Brain microvascular endothelial cell (primary cell): Measurements from ENCODE around the gene CYP1A2.
A peak's percentile ranks its signal among the peaks of the same experiment; 100 is the strongest.

Experiments used
- DNase-seq: peaks from one replicate; pipeline ENCODE4 v3.0.0-alpha.2; 2020
- H3K27ac ChIP-seq: fragments of 250-450 bp; sonication (Bioruptor Pico); 2 replicates; pipeline ENCODE4 v1.5.1; 2020; ENCODE audit warnings: mild to moderate bottlenecking, moderate library complexity
- H3K27me3 ChIP-seq: fragments of 250-450 bp; sonication (Bioruptor Pico); replicated peaks from 2 replicates; pipeline ENCODE4 v1.5.1; 2020; ENCODE audit warnings: mild to moderate bottlenecking
- H3K36me3 ChIP-seq: fragments of 250-450 bp; sonication (Bioruptor Pico); replicated peaks from 2 replicates; pipeline ENCODE4 v1.5.1; 2020; ENCODE audit warnings: mild to moderate bottlenecking
- H3K4me3 ChIP-seq: 2 replicates; pipeline ENCODE4 v1.5.1; 2011; ENCODE audit warnings: low read depth, mild to moderate bottlenecking, control low read depth, low read length, moderate library complexity
- in situ Hi-C: cut with HindIII; loops from 2 replicates; pipeline ENCODE4 v1.10.0; 2017; ENCODE audit warnings: low sequenced_read_pairs, low pct_ligation_motif_present
- TF ChIP-seq, protein P1 (sequence below): IDR thresholded peaks from 2 replicates; pipeline ENCODE4 v1.5.1; 2011; ENCODE audit warnings: low read depth, mild to moderate bottlenecking, moderate library complexity, low read length, control low read depth, inconsistent platforms; ENCODE audit errors: missing control alignments

The CYP1A2 gene

DNA sequence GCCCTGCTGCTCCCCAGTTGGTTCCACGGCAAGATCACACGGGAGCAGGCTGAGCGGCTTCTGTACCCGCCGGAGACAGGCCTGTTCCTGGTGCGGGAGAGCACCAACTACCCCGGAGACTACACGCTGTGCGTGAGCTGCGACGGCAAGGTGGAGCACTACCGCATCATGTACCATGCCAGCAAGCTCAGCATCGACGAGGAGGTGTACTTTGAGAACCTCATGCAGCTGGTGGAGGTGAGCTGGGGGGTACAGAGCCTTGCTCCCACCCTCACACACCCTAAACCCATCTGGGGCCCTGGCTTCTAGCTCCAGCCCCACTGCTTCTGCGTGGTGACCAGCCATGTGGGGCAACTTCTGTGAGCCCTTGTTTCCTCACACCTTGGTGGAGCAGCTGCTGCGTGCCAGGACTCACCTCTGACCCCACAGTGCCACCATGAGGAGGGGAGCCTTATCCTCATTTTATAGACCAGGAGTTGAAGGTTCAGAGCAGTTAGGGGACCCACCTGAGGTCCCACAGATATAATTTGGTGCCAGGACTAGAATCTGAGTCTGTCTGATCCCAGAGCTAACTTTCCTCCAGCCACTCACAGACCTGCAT, 50.7 kb downstream of the CYP1A2 start:
- TF ChIP-seq, protein P1, sequence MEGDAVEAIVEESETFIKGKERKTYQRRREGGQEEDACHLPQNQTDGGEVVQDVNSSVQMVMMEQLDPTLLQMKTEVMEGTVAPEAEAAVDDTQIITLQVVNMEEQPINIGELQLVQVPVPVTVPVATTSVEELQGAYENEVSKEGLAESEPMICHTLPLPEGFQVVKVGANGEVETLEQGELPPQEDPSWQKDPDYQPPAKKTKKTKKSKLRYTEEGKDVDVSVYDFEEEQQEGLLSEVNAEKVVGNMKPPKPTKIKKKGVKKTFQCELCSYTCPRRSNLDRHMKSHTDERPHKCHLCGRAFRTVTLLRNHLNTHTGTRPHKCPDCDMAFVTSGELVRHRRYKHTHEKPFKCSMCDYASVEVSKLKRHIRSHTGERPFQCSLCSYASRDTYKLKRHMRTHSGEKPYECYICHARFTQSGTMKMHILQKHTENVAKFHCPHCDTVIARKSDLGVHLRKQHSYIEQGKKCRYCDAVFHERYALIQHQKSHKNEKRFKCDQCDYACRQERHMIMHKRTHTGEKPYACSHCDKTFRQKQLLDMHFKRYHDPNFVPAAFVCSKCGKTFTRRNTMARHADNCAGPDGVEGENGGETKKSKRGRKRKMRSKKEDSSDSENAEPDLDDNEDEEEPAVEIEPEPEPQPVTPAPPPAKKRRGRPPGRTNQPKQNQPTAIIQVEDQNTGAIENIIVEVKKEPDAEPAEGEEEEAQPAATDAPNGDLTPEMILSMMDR = no peak
- Histone ChIP-seq H3K27me3 (no peaks in the 10 kb centered on the region), H3K4me3 (no peak overlapping the region), H3K36me3 (peaks cover 49% of the 10 kb centered on the region), H3K27ac (no peak overlapping the region)
- DNase-seq = no peak
- in situ Hi-C loops = no loop called here

DNA sequence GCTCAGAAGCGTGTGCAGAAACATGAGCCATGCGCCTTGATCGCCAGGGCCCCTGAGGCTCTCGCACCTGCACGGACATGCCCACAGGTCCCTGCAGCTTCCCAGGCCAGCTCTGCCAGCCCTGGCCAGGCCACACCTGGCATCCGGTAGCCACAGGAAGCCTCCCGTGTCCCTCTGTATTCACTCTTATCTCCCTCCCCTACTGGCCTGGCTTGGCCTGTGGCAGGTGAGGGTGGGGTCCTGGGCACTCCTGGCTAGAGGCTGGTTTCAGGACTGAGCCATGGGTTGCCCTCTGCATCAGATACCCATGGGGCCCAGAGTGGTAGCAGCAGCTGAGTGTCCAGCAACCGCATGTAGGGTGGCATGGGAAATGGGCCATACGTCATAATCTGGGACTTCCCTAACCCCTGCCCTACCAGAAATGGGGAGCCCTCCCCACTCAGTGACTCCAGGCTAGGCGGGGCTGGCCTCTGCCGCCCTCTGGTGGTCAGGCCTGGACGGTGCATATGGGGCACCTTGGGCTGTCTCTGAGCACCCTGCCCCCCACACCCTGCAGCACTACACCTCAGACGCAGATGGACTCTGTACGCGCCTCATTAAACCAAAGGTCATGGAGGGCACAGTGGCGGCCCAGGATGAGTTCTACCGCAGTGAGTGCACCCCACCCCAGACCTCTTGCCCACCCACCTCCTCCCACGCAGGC, 51.4 kb downstream of the CYP1A2 start:
- H3K36me3 ChIP-seq = peaks cover 50% of the 10 kb centered on the region
- no peak overlapping the region for H3K27ac ChIP-seq

DNA sequence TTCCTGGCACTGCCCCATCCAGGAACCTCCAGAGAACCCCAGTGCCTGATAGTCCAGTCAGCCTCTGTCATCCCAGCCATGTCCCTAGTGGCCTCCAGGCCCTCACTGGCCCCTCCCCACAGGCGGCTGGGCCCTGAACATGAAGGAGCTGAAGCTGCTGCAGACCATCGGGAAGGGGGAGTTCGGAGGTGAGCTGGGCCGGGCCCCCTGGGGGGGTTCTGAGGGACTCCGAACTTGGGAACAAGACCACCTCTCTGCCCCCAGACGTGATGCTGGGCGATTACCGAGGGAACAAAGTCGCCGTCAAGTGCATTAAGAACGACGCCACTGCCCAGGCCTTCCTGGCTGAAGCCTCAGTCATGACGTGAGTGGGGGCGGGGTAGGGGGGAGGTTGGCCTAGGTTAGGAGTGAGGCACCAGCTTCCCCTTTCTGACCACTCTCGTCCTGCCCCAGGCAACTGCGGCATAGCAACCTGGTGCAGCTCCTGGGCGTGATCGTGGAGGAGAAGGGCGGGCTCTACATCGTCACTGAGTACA, 52.0 kb downstream of the CYP1A2 start:
- DNase-seq = no peak
- H3K27ac ChIP-seq = no peak overlapping the region
- peaks cover 50% of the 10 kb centered on the region for H3K36me3 ChIP-seq
- H3K27me3 ChIP-seq = no peaks in the 10 kb centered on the region
- TF ChIP-seq, protein P1 = no peak
- no peak overlapping the region for H3K4me3 ChIP-seq
- in situ Hi-C loops = no loop called here

More for the DNA sequence above, 51.4 kb downstream of the CYP1A2 start:
- DNase-seq = peak; percentile 46
- in situ Hi-C loops = no loop called here
- TF ChIP-seq, protein P1 = peak; percentile 99
- H3K27me3 ChIP-seq = no peaks in the 10 kb centered on the region
- no peak overlapping the region for H3K4me3 ChIP-seq

DNA sequence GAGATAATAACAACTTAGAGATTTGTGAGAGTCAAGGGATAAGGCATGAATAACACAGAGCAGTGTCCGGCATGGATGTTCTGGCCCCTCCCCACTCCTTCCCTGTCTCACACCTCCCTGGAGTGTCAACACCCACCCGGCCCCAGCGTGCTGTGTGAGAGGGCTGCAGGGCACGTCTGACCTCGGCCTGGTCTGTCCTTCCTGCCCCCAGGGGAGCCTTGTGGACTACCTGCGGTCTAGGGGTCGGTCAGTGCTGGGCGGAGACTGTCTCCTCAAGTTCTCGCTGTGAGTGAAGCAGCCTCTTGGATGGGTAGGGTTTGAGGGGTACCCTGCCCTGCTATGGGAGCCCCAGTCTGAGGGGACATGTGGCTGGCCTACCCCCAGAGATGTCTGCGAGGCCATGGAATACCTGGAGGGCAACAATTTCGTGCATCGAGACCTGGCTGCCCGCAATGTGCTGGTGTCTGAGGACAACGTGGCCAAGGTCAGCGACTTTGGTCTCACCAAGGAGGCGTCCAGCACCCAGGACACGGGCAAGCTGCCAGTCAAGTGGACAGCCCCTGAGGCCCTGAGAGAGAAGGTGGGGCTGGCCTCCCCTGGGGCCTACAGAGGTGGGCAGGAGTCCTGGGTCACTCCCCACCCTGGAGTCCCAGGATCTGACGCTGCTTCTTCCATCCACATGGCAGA, 52.8 kb downstream of the CYP1A2 start:
- DNase-seq = no peak
- Histone ChIP-seq H3K27me3 (no peaks in the 10 kb centered on the region), H3K4me3 (no peak overlapping the region), H3K36me3 (peaks cover 50% of the 10 kb centered on the region), H3K27ac (no peak overlapping the region)
- in situ Hi-C loops = no loop called here
- TF ChIP-seq, protein P1 = no peak

DNA sequence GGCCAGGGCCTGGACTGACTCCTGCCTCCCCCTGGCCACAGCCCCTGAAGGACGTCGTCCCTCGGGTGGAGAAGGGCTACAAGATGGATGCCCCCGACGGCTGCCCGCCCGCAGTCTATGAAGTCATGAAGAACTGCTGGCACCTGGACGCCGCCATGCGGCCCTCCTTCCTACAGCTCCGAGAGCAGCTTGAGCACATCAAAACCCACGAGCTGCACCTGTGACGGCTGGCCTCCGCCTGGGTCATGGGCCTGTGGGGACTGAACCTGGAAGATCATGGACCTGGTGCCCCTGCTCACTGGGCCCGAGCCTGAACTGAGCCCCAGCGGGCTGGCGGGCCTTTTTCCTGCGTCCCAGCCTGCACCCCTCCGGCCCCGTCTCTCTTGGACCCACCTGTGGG, 53.6 kb downstream of the CYP1A2 start:
- TF ChIP-seq, protein P1 = no peak
- no peak for DNase-seq
- in situ Hi-C loops = no loop called here
- Histone ChIP-seq H3K4me3 (no peak overlapping the region), H3K27me3 (no peaks in the 10 kb centered on the region), H3K36me3 (peaks cover 50% of the 10 kb centered on the region), H3K27ac (no peak overlapping the region)
